Measurements from ENCODE around the gene PXDN. TPM values are rescaled to one million over a fixed set of nuclear protein-coding genes. Genes with fewer than 3 reads are reported as not detected.

The PXDN gene
- total and polyA plus RNA-seq, 2 of the 13 experiments (the other 11 are each of a cell fraction or from before 2014, with no cell fraction given), result not detected

DNA sequence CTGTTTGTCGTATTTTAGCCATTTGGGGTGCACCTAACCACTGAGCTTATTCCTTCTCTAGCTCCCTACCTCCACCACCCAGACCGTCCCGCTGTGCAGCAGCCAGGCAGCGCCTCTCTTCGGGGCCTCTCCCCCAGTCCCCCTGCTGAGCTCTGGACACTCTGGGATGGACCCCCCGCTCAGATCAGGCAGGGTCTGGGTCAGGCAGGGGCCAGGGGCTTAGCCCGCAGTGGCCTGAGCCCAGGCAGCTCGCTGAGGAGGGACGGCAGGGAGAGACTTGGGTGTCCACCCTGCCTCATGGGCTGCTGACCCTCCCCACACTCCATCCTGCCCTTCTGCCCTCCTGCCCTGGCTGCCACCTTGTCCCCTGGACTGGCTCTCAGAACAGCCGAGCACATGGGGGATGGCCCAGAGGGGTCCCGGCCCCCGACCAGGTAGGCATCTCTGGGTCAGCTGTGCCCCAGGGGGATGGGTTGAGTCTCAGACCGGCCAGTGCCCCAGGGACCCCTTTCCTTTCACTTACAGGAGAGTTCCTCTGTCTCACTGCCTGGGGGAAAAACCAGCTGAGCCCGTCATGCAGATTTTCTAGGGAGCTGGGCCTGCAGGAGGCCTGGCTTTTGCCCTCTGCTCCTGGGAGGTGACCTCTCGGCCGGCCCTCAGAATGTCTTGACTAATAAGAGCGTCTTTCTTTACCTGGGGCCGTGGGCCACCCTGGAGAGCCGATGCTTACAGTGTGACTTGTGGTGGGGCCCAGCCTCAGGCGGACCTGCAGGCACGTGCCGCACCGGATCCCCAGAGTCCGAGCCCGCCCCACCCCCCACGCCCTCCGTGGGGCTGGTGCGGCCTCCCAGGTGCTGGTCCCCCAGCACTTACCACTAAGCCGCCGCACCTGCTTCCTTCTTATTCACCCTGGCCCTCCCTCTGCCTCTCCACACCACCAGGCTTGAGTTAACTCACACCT is 22.8 kb upstream of the PXDN start:
- ChIA-PET CTCF (ENCODE audit: low intra/inter-chr PET ratio, low total read pairs) (no interaction called here), POLR2A (no interaction called here)
- no peak overlapping the region for H3K4me3 ChIP-seq (replicated peaks in 1 of 3; ENCODE audit: insufficient read depth in 1 of 3, low read depth in 2 of 3, low read length in 3 of 3)
- WGBS (ENCODE audit: low lambda C conversion rate), result 33% methylated on average over 17 of the region's 30 CpGs
- FAIRE-seq (no peak), DNase-seq (ENCODE audit: low spot score) (no peak), ATAC-seq (peak; percentile 15; the same call in 1 of the 3 replicates)
- H3K27me3 ChIP-seq (ENCODE audit: control insufficient read depth in 1 of 2, insufficient read depth in 2 of 2, low read length in 2 of 2), result peaks cover 1 to 24% of the 10 kb centered on the region in 2 experiments; a peak in 3 of 5 replicates
- no peak overlapping the region for H2AFZ ChIP-seq (ENCODE audit: low read length)
- in situ Hi-C loops (cut with HindIII; ENCODE audit: extremely low pct_ligation_motif_present, low pct_unique_long_range_greater_than_20kb) (no loop called here), intact Hi-C loops (cut with micrococcal nuclease; ENCODE audit: unreplicated experiment) (no loop called here)
- H4K20me1 ChIP-seq (ENCODE audit: insufficient read depth, low read length), result no peaks in the 10 kb centered on the region
- no peak overlapping the region for H3K9ac ChIP-seq (ENCODE audit: insufficient read depth, low read depth, low read length)
- no peak overlapping the region for H3K4me2 ChIP-seq (ENCODE audit: low read depth, low read length)
- TF ChIP-seq MAFK (conservative IDR thresholded peaks at IDR 0.05 in 1 of 2, IDR thresholded peaks at IDR 0.05 in 1 of 2; ENCODE audit: low read length in 2 of 2) (no peak), ZNF260 (CRISPR knock-in tag; IDR thresholded peaks at IDR 0.05; ENCODE audit: borderline replicate concordance, low read depth) (no peak), GPN1 (CRISPR knock-in tag; IDR thresholded peaks at IDR 0.05; ENCODE audit: borderline replicate concordance) (no peak), ZNF331 (CRISPR knock-in tag; IDR thresholded peaks at IDR 0.05) (no peak), EHMT2 (IDR thresholded peaks at IDR 0.05; ENCODE audit: borderline replicate concordance, low read depth, low read length) (no peak), JARID2 (CRISPR knock-in tag; IDR thresholded peaks at IDR 0.05; ENCODE audit: insufficient replicate concordance) (no peak), KAT8 (CRISPR knock-in tag; IDR thresholded peaks at IDR 0.05) (no peak), SSRP1 (CRISPR knock-in tag; IDR thresholded peaks at IDR 0.05) (no peak), ZNF709 (CRISPR knock-in tag; IDR thresholded peaks at IDR 0.05) (no peak)
- TF ChIP-seq, protein P1, sequence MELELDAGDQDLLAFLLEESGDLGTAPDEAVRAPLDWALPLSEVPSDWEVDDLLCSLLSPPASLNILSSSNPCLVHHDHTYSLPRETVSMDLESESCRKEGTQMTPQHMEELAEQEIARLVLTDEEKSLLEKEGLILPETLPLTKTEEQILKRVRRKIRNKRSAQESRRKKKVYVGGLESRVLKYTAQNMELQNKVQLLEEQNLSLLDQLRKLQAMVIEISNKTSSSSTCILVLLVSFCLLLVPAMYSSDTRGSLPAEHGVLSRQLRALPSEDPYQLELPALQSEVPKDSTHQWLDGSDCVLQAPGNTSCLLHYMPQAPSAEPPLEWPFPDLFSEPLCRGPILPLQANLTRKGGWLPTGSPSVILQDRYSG (CRISPR knock-in tag; IDR thresholded peaks at IDR 0.05), result no peak
- H3K27ac ChIP-seq (ENCODE audit: extremely low read length, insufficient read depth, low read length), result no peak overlapping the region
- BruUV-seq (replicated peaks), result no TSS peak
- H3K9me3 ChIP-seq (ENCODE audit: low read length), result no peaks in the 10 kb centered on the region
- no peaks in the 10 kb centered on the region for H3K36me3 ChIP-seq (replicated peaks in 1 of 2; ENCODE audit: control insufficient read depth in 1 of 2, insufficient read depth in 2 of 2, low read length in 2 of 2)
- H3K79me2 ChIP-seq (ENCODE audit: insufficient read depth, low read length), result no peaks in the 10 kb centered on the region
- H3K4me1 ChIP-seq (ENCODE audit: insufficient read depth, low read length), result no peaks in the 10 kb centered on the region
